Epithelial cell of alveolus of lung (primary cell): ENCODE data around the gene UBE3D. TPM values are rescaled to one million over a fixed set of nuclear protein-coding genes. Genes with fewer than 3 reads are reported as not detected.

Experiments used
- total RNA-seq: library from RNA; depleted of rRNA; stranded (reverse); fragments of >200 nt; gene quantifications from 2 replicates; pipeline ENCODE4 v1.2.1, GENCODE V29; 2015

The UBE3D gene, protein sequence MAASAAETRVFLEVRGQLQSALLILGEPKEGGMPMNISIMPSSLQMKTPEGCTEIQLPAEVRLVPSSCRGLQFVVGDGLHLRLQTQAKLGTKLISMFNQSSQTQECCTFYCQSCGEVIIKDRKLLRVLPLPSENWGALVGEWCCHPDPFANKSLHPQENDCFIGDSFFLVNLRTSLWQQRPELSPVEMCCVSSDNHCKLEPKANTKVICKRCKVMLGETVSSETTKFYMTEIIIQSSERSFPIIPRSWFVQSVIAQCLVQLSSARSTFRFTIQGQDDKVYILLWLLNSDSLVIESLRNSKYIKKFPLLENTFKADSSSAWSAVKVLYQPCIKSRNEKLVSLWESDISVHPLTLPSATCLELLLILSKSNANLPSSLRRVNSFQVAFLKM
- total RNA-seq: 5.9 and 8.6 TPM in 2 replicates

DNA sequence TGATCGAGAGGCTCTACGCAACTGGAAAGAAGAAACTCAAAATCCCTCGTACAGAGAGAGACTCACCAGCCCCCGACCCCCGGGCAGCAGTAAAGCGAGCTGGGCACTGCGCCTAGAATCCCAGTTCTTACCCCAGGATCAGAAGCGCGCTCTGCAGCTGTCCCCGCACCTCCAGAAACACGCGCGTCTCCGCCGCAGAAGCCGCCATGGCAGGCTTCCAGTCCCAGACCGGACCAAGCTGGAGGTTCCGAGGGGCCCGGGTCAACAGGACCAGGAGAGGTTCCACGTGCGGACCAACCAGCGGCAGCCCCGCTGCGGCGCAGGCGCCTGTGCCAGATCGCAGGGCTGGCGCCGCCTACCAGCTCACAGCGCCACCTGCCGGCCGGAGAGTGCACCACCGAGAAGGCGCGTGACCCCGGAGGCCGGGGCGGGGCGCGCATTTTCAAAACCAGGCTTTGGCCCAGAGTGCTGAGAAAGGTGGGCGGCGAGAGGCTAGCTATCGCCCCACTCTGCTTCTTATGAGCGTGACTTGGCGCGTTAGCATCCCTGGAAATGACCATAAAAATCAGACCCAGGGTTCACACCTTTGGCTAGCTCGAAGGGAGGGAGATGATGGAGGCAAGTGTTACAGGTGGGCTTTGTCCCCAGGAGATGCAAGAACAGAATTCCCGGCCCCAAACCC lies at the start of gene UBE3D:
Gene UBE3D (minus strand): TSS at position 331 of the 682 bp plus-strand sequence. CDS start 123 bp downstream, at position 208.

DNA sequence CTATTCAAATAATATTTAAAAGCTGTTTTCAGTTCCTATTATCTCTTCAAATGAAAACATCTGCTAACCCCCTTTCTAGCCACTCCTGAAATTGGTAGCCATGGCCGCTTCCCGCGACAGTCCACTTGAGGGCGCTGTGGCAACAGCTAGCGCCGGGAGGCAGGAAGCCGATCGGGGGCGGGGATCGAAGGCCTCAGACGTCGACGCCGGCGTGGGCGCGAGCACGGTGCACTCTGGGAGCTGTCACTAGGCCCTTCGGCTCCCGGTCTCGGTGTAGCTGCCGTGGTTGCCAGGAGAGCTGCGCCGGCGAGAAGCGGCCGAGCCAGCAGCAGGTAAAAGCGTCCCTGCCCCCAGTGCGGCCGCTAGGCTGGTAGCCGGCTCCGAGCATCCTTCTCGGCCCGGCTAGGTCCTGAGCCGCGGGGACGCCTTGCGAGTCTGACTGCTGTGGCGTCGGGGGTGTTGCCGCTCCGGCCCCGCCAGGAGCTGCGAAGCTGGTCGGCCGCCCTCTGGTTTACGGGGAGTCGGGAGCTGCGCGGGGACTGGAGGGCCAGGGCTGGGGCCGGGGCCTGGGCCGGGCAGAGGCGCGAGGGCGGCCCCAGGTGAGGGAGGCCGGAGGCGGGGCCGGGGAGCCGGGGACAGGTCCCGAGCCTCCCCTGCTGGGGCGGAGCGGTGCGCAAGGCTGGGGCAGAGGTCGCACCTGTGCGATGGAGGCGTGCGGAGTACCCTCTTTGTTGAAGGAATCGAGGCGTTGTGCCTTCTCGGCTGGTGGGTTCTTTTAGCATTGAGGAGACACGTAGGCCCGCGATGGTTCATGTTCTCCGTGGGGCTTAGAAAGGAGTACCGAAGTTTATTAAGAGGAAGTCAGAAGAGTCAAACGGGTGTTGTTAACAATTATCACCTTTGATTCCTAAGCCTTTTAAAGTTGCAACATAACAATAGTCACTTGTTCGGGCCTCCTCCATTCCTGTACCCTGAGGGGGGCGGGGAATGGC lies 2.1 kb upstream of the UBE3D start, which contains the start of gene DOP1A:
Gene DOP1A (plus strand): TSS at position 224 of the 992 bp plus-strand sequence. CDS start 29,307 bp downstream, outside the sequence.

Other genes with a start within 250 kb of the UBE3D start
- 5.4 and 16.3 TPM in 2 replicates for gene DOP1A, start 1.8 kb upstream of the UBE3D start, total RNA-seq
- 18.1 and 59.5 TPM in 2 replicates for gene PGM3, start 127.4 kb upstream of the UBE3D start, total RNA-seq
- 2.5 and 6.2 TPM in 2 replicates for gene RWDD2A, start 127.5 kb upstream of the UBE3D start, total RNA-seq